Spleen (tissue), 7 donors: ENCODE data around the gene DOCK1.

Experiments used
- POLR2A ChIP-seq, 3 donors: fragments of 450-650 bp; IDR thresholded peaks; one replicate each; pipeline ENCODE4 v1.5.1; 2017; ENCODE audit warnings: antibody characterized with exemption in 3 of 3, mild to moderate bottlenecking in 1 of 3
- POLR2AphosphoS5 ChIP-seq, 3 donors: sonication (generic); formaldehyde crosslinking; IDR thresholded peaks; one replicate each; pipeline ENCODE4 v1.5.1; 2017; ENCODE audit warnings: antibody characterized with exemption in 3 of 3
- TF ChIP-seq, protein P1 (sequence below), 11 experiments: fragments of 200-600 bp in 7 of 11; fragments of 450-650 bp in 4 of 11; sonication (generic) in 4 of 11; IDR thresholded peaks in 8 of 11; conservative IDR thresholded peaks in 3 of 11; 1 replicate in 7 of 11; 2 replicates in 4 of 11; pipeline versions ENCODE4 v1.4.0 to v1.8.0; 2016 to 2021; ENCODE audit warnings: antibody characterized with exemption in 11 of 11, inconsistent platforms in 4 of 11, mild to moderate bottlenecking in 1 of 11
- donor health status: DM: no; HTN: no; CAD: no; lungs with moderate emphysema.
- donor health status: DM: no; HTN: no; CAD: no.
- donor health status: DM: no; HTN: no; CAD: no.

DNA sequence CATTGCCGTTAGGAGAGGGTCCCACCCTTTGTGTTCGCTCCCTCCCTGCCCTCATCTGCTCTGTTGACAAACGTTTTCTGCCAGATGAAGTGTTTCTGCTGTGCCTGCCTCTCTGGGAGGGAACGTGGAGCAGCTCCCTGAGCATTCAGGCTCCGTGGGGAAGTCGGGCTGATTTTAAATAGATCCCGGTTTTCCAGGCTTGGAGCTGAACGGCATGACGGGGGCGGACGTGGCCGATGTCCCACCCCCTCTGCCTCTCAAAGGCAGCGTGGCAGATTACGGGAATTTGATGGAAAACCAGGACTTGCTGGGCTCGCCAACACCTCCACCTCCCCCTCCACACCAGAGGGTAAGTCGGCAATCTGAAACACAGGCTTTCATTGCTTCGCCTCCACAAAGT is 542.0 kb downstream of the DOCK1 start:
- no peak for TF ChIP-seq POLR2A (IDR thresholded peaks at IDR 0.05)
- TF ChIP-seq, protein P1, sequence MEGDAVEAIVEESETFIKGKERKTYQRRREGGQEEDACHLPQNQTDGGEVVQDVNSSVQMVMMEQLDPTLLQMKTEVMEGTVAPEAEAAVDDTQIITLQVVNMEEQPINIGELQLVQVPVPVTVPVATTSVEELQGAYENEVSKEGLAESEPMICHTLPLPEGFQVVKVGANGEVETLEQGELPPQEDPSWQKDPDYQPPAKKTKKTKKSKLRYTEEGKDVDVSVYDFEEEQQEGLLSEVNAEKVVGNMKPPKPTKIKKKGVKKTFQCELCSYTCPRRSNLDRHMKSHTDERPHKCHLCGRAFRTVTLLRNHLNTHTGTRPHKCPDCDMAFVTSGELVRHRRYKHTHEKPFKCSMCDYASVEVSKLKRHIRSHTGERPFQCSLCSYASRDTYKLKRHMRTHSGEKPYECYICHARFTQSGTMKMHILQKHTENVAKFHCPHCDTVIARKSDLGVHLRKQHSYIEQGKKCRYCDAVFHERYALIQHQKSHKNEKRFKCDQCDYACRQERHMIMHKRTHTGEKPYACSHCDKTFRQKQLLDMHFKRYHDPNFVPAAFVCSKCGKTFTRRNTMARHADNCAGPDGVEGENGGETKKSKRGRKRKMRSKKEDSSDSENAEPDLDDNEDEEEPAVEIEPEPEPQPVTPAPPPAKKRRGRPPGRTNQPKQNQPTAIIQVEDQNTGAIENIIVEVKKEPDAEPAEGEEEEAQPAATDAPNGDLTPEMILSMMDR (IDR thresholded peaks at IDR 0.05 in 8 of 11, conservative IDR thresholded peaks at IDR 0.05 in 3 of 11), result no peak
- no peak for TF ChIP-seq POLR2AphosphoS5 (IDR thresholded peaks at IDR 0.05)
